Measurements from ENCODE around the gene MEPCE.

The MEPCE gene

DNA sequence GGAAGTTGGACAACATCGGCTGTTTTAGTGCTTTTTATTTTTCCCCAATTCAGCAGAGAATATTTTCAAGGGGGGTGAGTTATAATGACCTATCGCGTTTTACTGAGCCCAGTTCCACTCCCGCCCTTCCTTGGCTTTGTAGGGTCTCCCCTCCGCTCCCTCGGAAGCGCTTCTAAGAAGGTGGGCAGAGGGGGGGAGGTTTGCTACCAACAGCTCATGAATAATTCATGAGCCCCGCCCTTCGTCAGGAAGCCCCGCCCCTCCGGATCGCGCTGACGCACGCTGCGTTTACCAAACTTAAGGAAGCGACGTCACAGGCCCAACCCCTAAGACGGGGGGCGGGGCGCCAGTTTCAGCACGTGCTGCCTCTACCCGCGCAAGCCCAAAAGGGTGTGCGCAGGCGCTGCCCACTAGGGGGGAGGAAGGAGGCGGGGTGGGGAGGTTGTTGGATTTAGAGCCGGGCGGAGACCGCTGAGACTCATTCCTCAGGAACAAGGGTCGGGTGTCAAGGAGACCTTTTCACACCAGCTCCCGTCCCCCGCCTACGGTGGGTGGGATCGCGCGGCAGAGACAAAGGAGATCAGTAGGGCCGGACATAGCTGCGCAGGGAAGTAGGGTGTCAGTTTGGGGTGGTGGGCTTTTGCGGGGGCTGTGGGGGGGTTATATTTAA, 529 bp upstream of the MEPCE start:
- Histone ChIP-seq H3K4me3 (replicated peaks; ENCODE audit: low read depth, low read length) (peak overlapping the region; percentile 89), H3K27me3 (replicated peaks; ENCODE audit: control insufficient read depth, insufficient read depth, low read length) (no peaks in the 10 kb centered on the region), H3K36me3 (ENCODE audit: control insufficient read depth, insufficient read depth, low read length) (peaks cover 13% of the 10 kb centered on the region)
- DNase-seq (ENCODE audit: extremely low read depth, insufficient read length) = peak; percentile 100
- TF ChIP-seq, protein P1, sequence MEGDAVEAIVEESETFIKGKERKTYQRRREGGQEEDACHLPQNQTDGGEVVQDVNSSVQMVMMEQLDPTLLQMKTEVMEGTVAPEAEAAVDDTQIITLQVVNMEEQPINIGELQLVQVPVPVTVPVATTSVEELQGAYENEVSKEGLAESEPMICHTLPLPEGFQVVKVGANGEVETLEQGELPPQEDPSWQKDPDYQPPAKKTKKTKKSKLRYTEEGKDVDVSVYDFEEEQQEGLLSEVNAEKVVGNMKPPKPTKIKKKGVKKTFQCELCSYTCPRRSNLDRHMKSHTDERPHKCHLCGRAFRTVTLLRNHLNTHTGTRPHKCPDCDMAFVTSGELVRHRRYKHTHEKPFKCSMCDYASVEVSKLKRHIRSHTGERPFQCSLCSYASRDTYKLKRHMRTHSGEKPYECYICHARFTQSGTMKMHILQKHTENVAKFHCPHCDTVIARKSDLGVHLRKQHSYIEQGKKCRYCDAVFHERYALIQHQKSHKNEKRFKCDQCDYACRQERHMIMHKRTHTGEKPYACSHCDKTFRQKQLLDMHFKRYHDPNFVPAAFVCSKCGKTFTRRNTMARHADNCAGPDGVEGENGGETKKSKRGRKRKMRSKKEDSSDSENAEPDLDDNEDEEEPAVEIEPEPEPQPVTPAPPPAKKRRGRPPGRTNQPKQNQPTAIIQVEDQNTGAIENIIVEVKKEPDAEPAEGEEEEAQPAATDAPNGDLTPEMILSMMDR (IDR thresholded peaks at IDR 0.05; ENCODE audit: insufficient read depth, low read length, poor library complexity, severe bottlenecking) = no peak

DNA sequence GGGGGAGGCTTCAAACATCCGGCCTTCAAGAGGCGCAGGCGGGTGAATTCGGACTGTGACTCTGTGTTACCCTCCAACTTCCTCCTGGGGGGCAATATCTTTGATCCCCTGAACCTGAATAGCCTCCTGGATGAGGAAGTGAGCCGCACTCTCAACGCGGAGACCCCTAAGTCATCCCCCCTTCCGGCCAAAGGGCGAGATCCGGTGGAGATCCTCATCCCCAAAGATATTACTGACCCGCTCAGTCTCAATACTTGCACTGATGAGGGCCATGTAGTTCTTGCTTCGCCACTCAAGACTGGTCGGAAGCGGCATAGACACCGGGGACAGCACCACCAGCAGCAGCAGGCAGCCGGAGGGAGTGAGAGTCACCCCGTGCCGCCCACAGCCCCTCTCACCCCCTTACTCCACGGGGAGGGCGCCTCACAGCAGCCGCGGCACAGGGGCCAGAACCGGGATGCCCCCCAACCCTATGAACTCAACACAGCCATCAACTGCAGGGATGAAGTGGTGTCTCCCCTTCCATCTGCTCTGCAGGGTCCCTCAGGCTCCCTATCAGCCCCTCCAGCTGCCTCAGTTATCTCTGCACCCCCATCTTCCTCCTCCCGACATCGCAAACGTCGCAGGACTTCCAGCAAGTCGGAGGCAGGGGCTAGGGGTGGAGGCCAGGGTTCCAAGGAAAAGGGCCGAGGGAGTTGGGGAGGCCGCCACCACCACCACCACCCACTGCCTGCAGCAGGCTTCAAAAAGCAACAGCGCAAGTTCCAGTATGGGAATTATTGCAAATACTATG, 1.1 kb downstream of the MEPCE start:
- peak; percentile 28 for DNase-seq (ENCODE audit: extremely low read depth, insufficient read length)
- H3K36me3 ChIP-seq (ENCODE audit: control insufficient read depth, insufficient read depth, low read length) = peaks cover 18% of the 10 kb centered on the region

DNA sequence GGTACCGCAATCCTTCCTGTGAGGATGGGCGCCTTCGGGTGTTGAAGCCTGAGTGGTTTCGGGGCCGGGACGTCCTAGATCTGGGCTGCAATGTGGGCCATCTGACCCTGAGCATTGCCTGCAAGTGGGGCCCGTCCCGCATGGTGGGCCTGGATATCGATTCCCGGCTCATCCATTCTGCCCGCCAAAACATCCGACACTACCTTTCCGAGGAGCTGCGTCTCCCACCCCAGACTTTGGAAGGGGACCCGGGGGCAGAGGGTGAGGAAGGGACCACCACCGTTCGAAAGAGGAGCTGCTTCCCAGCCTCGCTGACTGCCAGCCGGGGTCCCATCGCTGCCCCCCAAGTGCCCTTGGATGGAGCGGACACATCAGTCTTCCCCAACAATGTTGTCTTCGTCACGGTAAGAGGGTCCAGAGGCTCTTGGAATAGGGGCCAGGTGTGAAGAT, 1.7 kb downstream of the MEPCE start:
- Histone ChIP-seq H3K4me3 (replicated peaks; ENCODE audit: low read depth, low read length) (peak overlapping the region; percentile 89), H3K27me3 (replicated peaks; ENCODE audit: control insufficient read depth, insufficient read depth, low read length) (no peaks in the 10 kb centered on the region), H3K36me3 (ENCODE audit: control insufficient read depth, insufficient read depth, low read length) (peaks cover 18% of the 10 kb centered on the region)
- TF ChIP-seq, protein P1 (IDR thresholded peaks at IDR 0.05; ENCODE audit: insufficient read depth, low read length, poor library complexity, severe bottlenecking) = no peak
- no peak for DNase-seq (ENCODE audit: extremely low read depth, insufficient read length)

More for the DNA sequence above, 1.1 kb downstream of the MEPCE start:
- H3K4me3 ChIP-seq (replicated peaks; ENCODE audit: low read depth, low read length) = peak overlapping the region; percentile 89
- TF ChIP-seq, protein P1 (IDR thresholded peaks at IDR 0.05; ENCODE audit: insufficient read depth, low read length, poor library complexity, severe bottlenecking) = no peak
- no peaks in the 10 kb centered on the region for H3K27me3 ChIP-seq (replicated peaks; ENCODE audit: control insufficient read depth, insufficient read depth, low read length)

DNA sequence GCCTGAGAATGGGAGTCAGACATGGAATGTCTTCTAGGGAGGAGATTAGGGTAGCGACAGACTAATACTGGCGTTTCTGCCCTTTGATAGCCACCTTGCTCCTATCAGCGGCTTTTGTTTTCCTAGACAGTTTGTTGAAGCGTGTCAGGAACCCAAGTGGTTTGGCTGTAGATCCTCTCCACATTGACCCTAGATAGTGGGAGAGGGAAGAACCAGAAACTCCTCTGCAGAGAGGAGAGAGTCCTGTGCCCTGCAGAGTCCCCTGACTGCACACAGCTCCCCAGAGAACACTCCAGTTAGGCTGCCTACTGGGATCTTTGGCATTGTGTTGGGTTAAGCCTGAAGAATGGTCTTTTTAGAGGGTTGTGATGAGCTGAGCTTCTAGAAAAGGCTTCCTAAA, 2.4 kb downstream of the MEPCE start:
- no peak for DNase-seq (ENCODE audit: extremely low read depth, insufficient read length)
- TF ChIP-seq, protein P1 (IDR thresholded peaks at IDR 0.05; ENCODE audit: insufficient read depth, low read length, poor library complexity, severe bottlenecking) = no peak
- Histone ChIP-seq H3K27me3 (replicated peaks; ENCODE audit: control insufficient read depth, insufficient read depth, low read length) (no peaks in the 10 kb centered on the region), H3K4me3 (replicated peaks; ENCODE audit: low read depth, low read length) (no peak overlapping the region), H3K36me3 (ENCODE audit: control insufficient read depth, insufficient read depth, low read length) (peaks cover 18% of the 10 kb centered on the region)

DNA sequence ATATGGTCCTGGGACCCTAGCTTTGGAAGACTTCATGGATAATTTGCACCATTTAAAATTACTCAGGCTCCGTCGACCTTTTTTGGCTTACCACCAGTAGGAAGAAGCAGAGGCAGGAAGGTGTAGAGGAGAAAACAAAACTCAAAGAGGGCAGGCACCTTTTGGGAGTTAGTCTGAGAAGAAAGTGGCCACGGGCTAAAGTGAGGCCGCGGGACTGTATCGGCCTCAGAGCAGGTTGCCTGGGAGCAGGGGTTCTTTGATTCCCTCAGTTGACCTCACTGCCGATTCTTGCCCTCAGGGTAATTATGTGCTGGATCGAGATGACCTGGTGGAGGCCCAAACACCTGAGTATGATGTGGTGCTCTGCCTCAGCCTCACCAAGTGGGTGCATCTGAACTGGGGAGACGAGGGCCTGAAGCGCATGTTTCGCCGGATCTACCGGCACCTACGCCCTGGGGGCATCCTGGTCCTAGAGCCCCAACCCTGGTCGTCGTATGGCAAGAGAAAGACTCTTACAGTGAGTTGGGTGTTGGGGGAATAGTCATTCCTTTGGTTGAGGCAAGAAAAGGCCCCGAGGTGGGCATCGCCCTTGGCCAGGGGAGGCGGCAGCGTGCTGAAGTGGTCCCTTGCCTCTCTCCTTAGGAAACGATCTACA, 3.1 kb downstream of the MEPCE start:
- no peak for DNase-seq (ENCODE audit: extremely low read depth, insufficient read length)
- H3K36me3 ChIP-seq (ENCODE audit: control insufficient read depth, insufficient read depth, low read length) = peaks cover 18% of the 10 kb centered on the region

More for the DNA sequence above, 3.1 kb downstream of the MEPCE start:
- TF ChIP-seq, protein P1 (IDR thresholded peaks at IDR 0.05; ENCODE audit: insufficient read depth, low read length, poor library complexity, severe bottlenecking) = no peak
- H3K27me3 ChIP-seq (replicated peaks; ENCODE audit: control insufficient read depth, insufficient read depth, low read length) = no peaks in the 10 kb centered on the region
- no peak overlapping the region for H3K4me3 ChIP-seq (replicated peaks; ENCODE audit: low read depth, low read length)

All from GM06990 (cell line).